Coronary artery (tissue), 2 donors: Measurements from ENCODE around the gene SERTM1.

Experiments
- DNase-seq: peaks from one replicate; pipeline ENCODE4 v3.0.0-alpha.2; 2017; ENCODE audit warnings: low spot score
- H3K27ac ChIP-seq, 2 donors: fragments of 200-600 bp; sonication (generic); one replicate each; pipeline ENCODE4 v1.5.1; 2016 to 2019
- H3K4me3 ChIP-seq: fragments of 200-600 bp; sonication (generic); 2 replicates; pipeline ENCODE4 v1.5.1; 2016; ENCODE audit warnings: mild to moderate bottlenecking, moderate library complexity
- TF ChIP-seq, protein P1 (sequence below): fragments of 200-600 bp; sonication (generic); IDR thresholded peaks from one replicate; pipeline ENCODE4 v1.5.1; 2019; ENCODE audit warnings: antibody characterized with exemption

SERTM1 gene

DNA sequence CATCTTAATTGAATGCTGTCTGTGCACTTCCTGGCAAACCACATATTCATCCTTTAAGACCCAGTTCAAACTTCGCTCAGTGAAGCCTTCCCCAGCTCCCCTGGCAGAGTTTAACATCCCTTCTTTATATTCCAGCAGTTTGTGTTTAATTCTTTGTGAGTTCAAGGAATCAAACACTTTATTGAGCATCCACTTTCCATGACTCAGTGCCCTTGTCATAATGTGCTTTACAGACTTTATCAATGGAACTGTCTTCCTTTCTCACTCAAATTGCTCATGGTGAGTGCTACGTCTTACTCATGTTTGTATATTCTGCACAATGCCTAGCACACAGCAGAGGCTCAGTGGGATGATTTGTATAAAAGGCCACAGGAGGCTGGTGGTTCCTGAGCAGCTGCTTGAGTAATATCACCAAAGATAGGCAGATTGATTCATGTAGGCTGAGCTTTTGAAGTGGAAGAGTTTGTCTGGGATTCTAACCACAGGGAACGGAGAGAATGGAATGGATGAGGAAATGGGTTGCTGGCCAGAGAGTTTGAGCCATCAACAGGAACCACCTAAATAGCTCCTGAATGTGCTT lies 44.2 kb downstream of the SERTM1 start:
- no peak for DNase-seq
- Histone ChIP-seq H3K27ac (no peak overlapping the region), H3K4me3 (no peak overlapping the region)
- TF ChIP-seq, protein P1, sequence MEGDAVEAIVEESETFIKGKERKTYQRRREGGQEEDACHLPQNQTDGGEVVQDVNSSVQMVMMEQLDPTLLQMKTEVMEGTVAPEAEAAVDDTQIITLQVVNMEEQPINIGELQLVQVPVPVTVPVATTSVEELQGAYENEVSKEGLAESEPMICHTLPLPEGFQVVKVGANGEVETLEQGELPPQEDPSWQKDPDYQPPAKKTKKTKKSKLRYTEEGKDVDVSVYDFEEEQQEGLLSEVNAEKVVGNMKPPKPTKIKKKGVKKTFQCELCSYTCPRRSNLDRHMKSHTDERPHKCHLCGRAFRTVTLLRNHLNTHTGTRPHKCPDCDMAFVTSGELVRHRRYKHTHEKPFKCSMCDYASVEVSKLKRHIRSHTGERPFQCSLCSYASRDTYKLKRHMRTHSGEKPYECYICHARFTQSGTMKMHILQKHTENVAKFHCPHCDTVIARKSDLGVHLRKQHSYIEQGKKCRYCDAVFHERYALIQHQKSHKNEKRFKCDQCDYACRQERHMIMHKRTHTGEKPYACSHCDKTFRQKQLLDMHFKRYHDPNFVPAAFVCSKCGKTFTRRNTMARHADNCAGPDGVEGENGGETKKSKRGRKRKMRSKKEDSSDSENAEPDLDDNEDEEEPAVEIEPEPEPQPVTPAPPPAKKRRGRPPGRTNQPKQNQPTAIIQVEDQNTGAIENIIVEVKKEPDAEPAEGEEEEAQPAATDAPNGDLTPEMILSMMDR, result no peak

DNA sequence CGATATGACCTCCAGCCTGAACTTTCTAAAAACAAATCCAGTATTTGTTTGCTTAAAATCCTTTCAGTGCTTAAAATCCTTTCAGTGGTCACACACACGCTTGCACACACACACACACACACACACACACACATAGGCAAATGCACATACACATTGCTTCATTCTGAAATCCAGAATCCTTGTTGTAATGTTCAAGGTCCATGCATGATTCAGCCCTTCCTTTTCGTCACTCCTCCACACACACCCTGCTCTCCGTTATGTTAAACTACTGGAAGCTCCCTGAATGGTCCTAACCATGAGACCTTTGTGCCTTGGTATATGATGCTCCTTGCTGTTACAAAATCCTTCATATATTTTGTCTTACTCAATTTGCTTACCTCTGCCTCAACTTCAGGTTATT lies 44.9 kb downstream of the SERTM1 start:
- no peak overlapping the region for H3K4me3 ChIP-seq
- no peak overlapping the region for H3K27ac ChIP-seq
- TF ChIP-seq, protein P1, result no peak
- DNase-seq, result no peak

DNA sequence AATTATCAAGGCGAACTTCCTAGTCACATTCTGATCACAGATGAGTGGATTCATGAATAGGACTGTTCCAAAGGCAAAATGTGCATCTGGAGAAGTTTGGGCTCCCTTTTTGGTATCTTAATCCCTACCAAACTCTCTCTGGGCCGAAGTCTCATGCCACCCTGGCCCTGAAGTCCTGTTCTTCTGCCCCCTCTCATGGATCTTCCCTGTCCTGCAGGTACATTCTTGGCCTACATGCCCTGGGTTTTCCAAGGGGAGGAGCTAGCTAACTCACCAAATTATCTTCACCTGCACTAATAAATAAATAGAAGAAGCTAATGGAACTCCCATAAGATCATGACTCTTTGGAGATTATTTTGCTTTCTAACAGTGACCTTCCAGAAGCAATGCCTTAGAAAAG lies 50.3 kb downstream of the SERTM1 start:
- no peak for DNase-seq
- no peak overlapping the region for H3K4me3 ChIP-seq
- no peak overlapping the region for H3K27ac ChIP-seq
- TF ChIP-seq, protein P1, result no peak

DNA sequence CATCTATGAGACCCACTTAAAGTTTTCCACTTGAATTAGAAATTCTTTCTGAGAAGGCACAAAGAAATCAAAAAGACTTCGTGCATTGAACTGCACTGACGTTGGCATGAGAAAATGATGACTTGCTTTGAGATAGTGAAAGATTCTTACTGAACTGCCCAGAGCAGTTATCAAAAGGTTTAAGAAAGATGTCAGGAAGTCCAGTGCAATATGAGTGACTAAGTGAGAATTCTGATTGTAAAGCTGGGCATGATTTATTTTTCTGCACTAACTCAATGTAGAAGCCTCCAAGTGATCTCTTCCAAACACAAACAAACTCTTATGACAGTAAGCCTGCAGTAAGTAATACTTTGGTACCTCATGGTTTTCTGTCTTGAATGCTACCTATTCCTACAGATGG lies 52.1 kb downstream of the SERTM1 start:
- TF ChIP-seq, protein P1, result no peak
- Histone ChIP-seq H3K27ac (no peak overlapping the region), H3K4me3 (no peak overlapping the region)
- DNase-seq, result no peak

DNA sequence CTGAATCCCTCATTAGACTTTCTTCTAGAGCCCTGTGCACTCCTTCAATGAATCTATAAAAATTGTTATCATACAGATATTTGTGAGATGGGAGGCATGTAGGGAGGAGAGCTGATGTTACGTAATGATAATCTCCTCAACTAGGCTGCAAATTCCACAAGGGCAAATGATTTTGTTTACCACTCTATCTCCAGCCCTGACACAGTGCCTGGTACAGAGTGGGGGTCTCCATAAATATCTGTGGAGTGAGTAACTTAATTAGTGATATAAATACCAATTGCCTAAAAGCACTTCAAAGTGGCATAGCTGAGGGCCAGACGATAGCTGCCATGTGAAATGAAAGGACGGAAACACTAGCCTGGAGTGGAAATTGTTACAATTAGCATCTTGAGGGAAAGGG lies 54.2 kb downstream of the SERTM1 start:
- no peak overlapping the region for H3K4me3 ChIP-seq
- TF ChIP-seq, protein P1, result no peak

DNA sequence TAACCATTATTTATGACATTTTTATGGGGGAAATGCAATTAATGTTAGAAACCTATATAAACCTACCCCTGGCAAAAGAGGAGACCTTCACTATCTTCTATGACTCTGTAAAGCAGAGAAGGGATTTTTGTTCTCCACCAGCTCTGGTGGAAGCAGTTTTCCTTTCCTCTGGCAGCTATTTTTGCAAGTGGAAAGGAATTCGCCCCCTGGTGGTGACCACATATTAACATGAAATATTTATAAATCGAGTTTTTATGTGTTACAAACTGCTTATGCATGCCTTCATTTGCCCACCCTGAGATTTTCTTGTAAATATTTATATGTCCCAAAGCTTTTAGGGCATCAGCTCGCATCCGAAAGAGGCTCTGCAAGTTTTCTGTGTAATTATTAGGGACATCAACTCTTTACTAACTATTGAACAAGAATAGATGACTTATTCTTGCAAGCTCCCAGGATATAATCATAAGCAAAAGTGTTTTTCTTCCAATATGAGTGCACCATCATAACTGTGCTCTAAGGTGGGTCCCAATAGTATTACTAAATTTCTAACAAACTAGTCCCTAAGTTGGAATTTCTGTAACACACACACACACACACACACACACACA lies 62.4 kb downstream of the SERTM1 start:
- no peak for DNase-seq
- TF ChIP-seq, protein P1, result peak; percentile 37
- H3K4me3 ChIP-seq, result no peak overlapping the region
- no peak overlapping the region for H3K27ac ChIP-seq

More for the DNA sequence above, 54.2 kb downstream of the SERTM1 start:
- H3K27ac ChIP-seq, result no peak overlapping the region
- no peak for DNase-seq

DNA sequence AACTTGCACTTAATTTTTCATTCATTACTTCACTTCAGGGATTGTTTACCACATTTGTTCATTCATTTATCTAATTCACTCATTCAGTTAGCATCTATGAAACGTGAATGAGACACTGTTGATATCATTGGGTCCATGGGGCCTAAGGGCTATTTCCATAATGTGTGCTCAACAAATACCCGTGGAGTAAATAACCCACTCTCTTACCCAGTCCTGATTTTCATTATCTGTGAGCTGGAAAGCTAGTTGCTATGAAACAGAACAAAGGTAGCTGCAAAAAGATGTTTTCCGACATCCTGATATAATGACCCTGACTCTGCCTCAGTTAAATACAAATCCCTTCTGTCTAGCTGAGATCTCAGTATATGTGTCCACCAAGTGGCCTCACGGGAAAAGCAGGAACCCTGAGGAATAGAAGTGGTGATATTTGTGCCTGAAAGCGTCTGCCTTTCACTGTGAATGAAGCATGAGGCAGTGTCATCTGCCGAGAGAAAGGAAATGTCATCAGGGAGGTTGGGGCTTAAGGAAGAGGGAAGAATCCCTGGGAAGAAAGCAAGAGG lies 63.8 kb downstream of the SERTM1 start:
- Histone ChIP-seq H3K27ac (no peak overlapping the region), H3K4me3 (no peak overlapping the region)
- DNase-seq, result no peak
- TF ChIP-seq, protein P1, result no peak
